Measurements from ENCODE around the gene FRMD5. TPM values are rescaled to one million over a fixed set of nuclear protein-coding genes. Genes with fewer than 3 reads are reported as not detected.

FRMD5 gene
- total RNA-seq, 3 donors from 2014 or later (not counting 1 experiment from before 2014, with no cell fraction given): not detected

DNA sequence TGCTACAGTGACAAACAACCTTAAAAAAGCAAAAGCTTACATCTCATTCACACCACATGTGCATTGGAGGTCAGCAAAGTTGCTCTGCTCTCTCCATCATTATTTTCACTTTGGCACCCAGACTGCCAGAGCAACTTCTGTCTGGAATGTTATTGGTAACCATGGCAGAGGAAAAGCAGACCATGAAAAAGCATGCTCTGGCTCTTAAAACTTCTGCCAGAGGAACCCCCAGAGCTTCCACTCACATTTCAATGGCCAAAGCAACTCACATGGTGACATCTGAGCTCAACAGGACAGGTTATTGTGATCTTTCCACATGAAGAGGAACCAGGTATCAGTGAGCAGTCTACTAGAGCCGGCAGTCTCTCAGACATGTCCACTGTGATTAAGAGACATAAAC lies 21.9 kb upstream of the FRMD5 start:
- DNase-seq: no peak
- no peaks in the 10 kb centered on the region for H3K36me3 Mint-ChIP-seq
- no peaks in the 10 kb centered on the region for H3K27me3 ChIP-seq (ENCODE audit: control insufficient read depth, insufficient read depth, low read length)
- H3K4me1 Mint-ChIP-seq: peaks cover 4 to 5% of the 10 kb centered on the region in 2 donors
- 86% methylated on average over 1 of the region's 1 CpG for WGBS (ENCODE audit: insufficient coverage)
- no peak overlapping the region for H3K27ac Mint-ChIP-seq
- H3K27me3 Mint-ChIP-seq (ENCODE audit: low read depth in 2 of 2): peaks cover 16 to 22% of the 10 kb centered on the region in 2 donors
- no peaks in the 10 kb centered on the region for H3K9me3 ChIP-seq (ENCODE audit: control insufficient read depth, insufficient read depth, low read length)
- no peak overlapping the region for H3K4me3 Mint-ChIP-seq
- H3K4me3 ChIP-seq (ENCODE audit: low read length): no peak overlapping the region
- H3K36me3 ChIP-seq (ENCODE audit: control insufficient read depth, insufficient read depth, low read length): no peaks in the 10 kb centered on the region
- H3K4me1 ChIP-seq (ENCODE audit: control insufficient read depth, insufficient read depth, low read length): no peaks in the 10 kb centered on the region
- H3K9me3 Mint-ChIP-seq: no peaks in the 10 kb centered on the region
- intact Hi-C loops (cut with micrococcal nuclease): no loop called here
- no peak for ATAC-seq
- TF ChIP-seq, protein P1, sequence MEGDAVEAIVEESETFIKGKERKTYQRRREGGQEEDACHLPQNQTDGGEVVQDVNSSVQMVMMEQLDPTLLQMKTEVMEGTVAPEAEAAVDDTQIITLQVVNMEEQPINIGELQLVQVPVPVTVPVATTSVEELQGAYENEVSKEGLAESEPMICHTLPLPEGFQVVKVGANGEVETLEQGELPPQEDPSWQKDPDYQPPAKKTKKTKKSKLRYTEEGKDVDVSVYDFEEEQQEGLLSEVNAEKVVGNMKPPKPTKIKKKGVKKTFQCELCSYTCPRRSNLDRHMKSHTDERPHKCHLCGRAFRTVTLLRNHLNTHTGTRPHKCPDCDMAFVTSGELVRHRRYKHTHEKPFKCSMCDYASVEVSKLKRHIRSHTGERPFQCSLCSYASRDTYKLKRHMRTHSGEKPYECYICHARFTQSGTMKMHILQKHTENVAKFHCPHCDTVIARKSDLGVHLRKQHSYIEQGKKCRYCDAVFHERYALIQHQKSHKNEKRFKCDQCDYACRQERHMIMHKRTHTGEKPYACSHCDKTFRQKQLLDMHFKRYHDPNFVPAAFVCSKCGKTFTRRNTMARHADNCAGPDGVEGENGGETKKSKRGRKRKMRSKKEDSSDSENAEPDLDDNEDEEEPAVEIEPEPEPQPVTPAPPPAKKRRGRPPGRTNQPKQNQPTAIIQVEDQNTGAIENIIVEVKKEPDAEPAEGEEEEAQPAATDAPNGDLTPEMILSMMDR (IDR thresholded peaks at IDR 0.05): no peak
- H3K27ac ChIP-seq (ENCODE audit: low read length): no peak overlapping the region

DNA sequence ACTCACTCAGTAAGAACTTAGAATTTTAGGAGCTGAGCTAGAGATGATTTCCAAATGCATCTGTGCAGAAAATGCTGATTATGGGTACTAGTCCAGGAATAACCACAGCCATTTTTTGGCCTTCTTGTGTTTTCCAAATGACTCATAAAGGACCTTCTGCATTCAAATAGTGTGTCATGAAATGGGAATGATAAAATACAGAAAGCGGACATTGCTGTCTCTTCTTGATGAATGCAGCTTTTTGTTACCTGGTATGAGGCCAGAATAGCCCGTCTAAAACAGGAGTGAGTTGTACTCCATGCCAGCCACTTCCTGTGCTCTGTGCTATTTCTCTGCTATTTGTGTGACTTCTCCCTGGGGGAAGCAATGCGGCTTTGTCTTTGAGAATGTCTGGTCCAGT lies 20.5 kb upstream of the FRMD5 start:
- intact Hi-C loops (cut with micrococcal nuclease): no loop called here
- no peaks in the 10 kb centered on the region for H3K4me1 ChIP-seq (ENCODE audit: control insufficient read depth, insufficient read depth, low read length)

DNA sequence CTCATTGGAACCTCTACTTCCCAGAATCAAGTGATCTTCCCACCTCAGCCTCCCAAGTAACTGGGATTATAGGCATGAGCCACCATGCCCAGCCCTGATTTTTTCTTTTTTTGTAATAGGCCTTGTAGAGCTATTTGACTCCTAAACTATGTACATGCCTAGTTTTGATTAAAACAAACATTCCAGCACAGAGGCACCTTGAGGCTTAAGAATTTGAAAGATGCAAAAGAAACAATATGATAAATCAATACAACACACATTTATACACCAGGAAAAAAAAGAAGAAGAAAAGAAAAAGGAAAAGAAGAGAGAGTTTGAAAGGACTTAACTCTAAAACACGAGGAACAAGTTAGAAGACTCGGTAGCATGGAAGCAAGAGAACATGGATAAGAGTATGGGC lies 13.9 kb upstream of the FRMD5 start:
- WGBS (ENCODE audit: insufficient coverage): 92% methylated on average over 2 of the region's 2 CpGs
- no peak overlapping the region for H3K4me3 Mint-ChIP-seq
- H3K36me3 Mint-ChIP-seq: no peaks in the 10 kb centered on the region
- H3K9me3 ChIP-seq (ENCODE audit: control insufficient read depth, insufficient read depth, low read length): no peaks in the 10 kb centered on the region
- no peak for ATAC-seq
- H3K27me3 ChIP-seq (ENCODE audit: control insufficient read depth, insufficient read depth, low read length): peaks cover 5% of the 10 kb centered on the region
- no peaks in the 10 kb centered on the region for H3K4me1 Mint-ChIP-seq
- H3K27ac Mint-ChIP-seq: no peak overlapping the region
- no peak overlapping the region for H3K27ac ChIP-seq (ENCODE audit: low read length)
- DNase-seq: no peak
- no peaks in the 10 kb centered on the region for H3K9me3 Mint-ChIP-seq
- TF ChIP-seq, protein P1 (IDR thresholded peaks at IDR 0.05): no peak
- no peaks in the 10 kb centered on the region for H3K36me3 ChIP-seq (ENCODE audit: control insufficient read depth, insufficient read depth, low read length)
- peaks cover 14 to 25% of the 10 kb centered on the region in 2 donors for H3K27me3 Mint-ChIP-seq (ENCODE audit: low read depth in 2 of 2)
- intact Hi-C loops (cut with micrococcal nuclease): no loop called here
- no peaks in the 10 kb centered on the region for H3K4me1 ChIP-seq (ENCODE audit: control insufficient read depth, insufficient read depth, low read length)
- H3K4me3 ChIP-seq (ENCODE audit: low read length): no peak overlapping the region

More for the DNA sequence above, 20.5 kb upstream of the FRMD5 start:
- Mint-ChIP-seq H3K27ac (no peak overlapping the region), H3K36me3 (no peaks in the 10 kb centered on the region), H3K4me1 (peaks cover 4 to 5% of the 10 kb centered on the region in 2 donors), H3K9me3 (no peaks in the 10 kb centered on the region), H3K27me3 (ENCODE audit: low read depth in 2 of 2) (peaks cover 24 to 32% of the 10 kb centered on the region in 2 donors), H3K4me3 (no peak overlapping the region)
- TF ChIP-seq, protein P1 (IDR thresholded peaks at IDR 0.05): no peak
- no peak overlapping the region for H3K4me3 ChIP-seq (ENCODE audit: low read length)
- no peaks in the 10 kb centered on the region for H3K9me3 ChIP-seq (ENCODE audit: control insufficient read depth, insufficient read depth, low read length)
- no peak overlapping the region for H3K27ac ChIP-seq (ENCODE audit: low read length)
- WGBS (ENCODE audit: insufficient coverage): 61% methylated on average over 3 of the region's 3 CpGs
- H3K27me3 ChIP-seq (ENCODE audit: control insufficient read depth, insufficient read depth, low read length): no peaks in the 10 kb centered on the region
- no peaks in the 10 kb centered on the region for H3K36me3 ChIP-seq (ENCODE audit: control insufficient read depth, insufficient read depth, low read length)
- ATAC-seq: no peak
- no peak for DNase-seq

DNA sequence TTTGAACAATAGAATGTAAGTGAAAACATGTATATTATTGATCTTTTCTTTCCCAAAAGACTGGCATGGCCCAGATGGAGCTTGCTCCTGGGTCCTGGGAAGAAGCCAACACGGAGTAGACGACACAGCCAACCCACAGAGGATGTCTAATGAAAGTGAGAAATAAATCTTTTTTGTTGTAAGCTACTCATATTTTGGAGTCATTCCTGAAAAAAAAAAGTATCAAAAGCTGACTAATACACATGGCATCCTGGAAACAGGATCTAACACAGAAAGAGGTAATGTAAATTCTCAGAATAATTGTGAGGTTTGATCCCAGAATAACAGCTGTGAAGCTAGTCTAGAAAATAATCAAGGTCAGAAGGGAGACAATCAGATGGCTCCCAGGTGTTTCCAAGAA lies 12.6 kb upstream of the FRMD5 start:
- 55% methylated on average over 2 of the region's 2 CpGs for WGBS (ENCODE audit: insufficient coverage)
- peaks cover 14 to 33% of the 10 kb centered on the region in 2 donors for H3K27me3 Mint-ChIP-seq (ENCODE audit: low read depth in 2 of 2)

More for the DNA sequence above, 12.6 kb upstream of the FRMD5 start:
- ATAC-seq (no peak), DNase-seq (no peak)
- TF ChIP-seq, protein P1 (IDR thresholded peaks at IDR 0.05): no peak
- H3K9me3 Mint-ChIP-seq: no peaks in the 10 kb centered on the region
- no peaks in the 10 kb centered on the region for H3K36me3 Mint-ChIP-seq
- H3K4me1 Mint-ChIP-seq: no peaks in the 10 kb centered on the region
- H3K4me3 Mint-ChIP-seq: no peak overlapping the region
- no peak overlapping the region for H3K27ac ChIP-seq (ENCODE audit: low read length)
- no peaks in the 10 kb centered on the region for H3K9me3 ChIP-seq (ENCODE audit: control insufficient read depth, insufficient read depth, low read length)
- intact Hi-C loops (cut with micrococcal nuclease): no loop called here
- H3K4me1 ChIP-seq (ENCODE audit: control insufficient read depth, insufficient read depth, low read length): no peaks in the 10 kb centered on the region
- no peak overlapping the region for H3K27ac Mint-ChIP-seq
- H3K27me3 ChIP-seq (ENCODE audit: control insufficient read depth, insufficient read depth, low read length): peaks cover 5% of the 10 kb centered on the region
- no peaks in the 10 kb centered on the region for H3K36me3 ChIP-seq (ENCODE audit: control insufficient read depth, insufficient read depth, low read length)
- H3K4me3 ChIP-seq (ENCODE audit: low read length): no peak overlapping the region
